HL-60 (cell line): ENCODE results near the gene DCAF15.

Source experiments
- CTCF ChIP-seq: IDR thresholded peaks from one replicate; pipeline ENCODE4 v1.5.1; 2011; ENCODE audit warnings: low read length, control low read depth, inconsistent platforms; ENCODE audit not compliant: insufficient read depth
- POLR2AphosphoS5 ChIP-seq: IDR thresholded peaks from 2 replicates; pipeline ENCODE4 v1.6.1; 2012; ENCODE audit warnings: low read depth
- REST ChIP-seq: IDR thresholded peaks from 2 replicates; pipeline ENCODE4 v1.6.1; 2012; ENCODE audit warnings: low read depth; ENCODE audit not compliant: insufficient replicate concordance

DNA sequence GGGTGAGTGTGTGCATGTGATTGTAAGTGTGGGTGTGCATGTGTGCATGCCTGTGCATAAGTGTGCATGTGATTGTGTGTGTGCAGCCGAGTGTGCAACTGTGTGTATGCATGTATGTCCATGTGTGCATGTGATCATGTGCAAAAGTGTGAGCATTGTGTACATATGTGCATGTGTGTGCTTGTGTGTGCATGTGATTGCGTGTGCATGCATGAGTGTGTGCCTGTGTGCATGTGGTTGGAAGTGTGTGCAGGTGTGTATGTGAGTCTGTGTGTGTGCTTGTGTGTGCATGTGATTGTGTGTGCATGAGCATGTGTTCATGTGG, 17.6 kb upstream of the DCAF15 start:
- no peak for TF ChIP-seq CTCF
- TF ChIP-seq POLR2AphosphoS5 = no peak
- TF ChIP-seq REST = no peak
